GM12874 (cell line): Measurements from ENCODE around the gene PNPO.
A peak's percentile ranks its signal among the peaks of the same experiment; 100 is the strongest.

ENCODE experiments used
- CTCF ChIP-seq: IDR thresholded peaks from 2 replicates; pipeline ENCODE4 v1.5.1; 2011; ENCODE audit warnings: low read depth, mild to moderate bottlenecking, control low read depth, low read length, moderate library complexity; ENCODE audit not compliant: insufficient read depth

The PNPO gene

DNA sequence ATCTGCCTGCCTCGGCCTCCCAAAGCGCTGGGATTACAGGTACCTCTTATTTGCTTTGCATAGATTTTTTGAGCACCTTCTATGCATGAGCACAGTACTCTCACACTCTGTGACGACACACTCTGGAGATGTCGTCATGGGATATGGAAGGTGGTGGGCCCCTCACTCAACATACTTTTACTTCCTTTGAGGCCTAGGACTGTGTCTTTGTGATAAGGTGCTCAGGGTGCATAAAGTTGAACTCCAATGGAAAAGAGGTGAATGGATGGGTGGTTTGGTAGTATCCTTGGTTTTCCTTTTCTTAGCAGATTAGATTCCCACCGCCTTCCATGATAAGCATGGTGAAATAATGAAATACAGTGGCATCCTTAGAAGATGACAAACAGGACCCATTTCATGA, 23.5 kb downstream of the PNPO start:
- TF ChIP-seq CTCF = no peak

- no peak for TF ChIP-seq CTCF
Observed at GRCh38 chr17:47966079-47966519, 24.7 kb downstream of the PNPO start.

GRCh38 chr17:47967607-47968252, 26.4 kb downstream of the PNPO start:
- TF ChIP-seq CTCF = no peak

DNA sequence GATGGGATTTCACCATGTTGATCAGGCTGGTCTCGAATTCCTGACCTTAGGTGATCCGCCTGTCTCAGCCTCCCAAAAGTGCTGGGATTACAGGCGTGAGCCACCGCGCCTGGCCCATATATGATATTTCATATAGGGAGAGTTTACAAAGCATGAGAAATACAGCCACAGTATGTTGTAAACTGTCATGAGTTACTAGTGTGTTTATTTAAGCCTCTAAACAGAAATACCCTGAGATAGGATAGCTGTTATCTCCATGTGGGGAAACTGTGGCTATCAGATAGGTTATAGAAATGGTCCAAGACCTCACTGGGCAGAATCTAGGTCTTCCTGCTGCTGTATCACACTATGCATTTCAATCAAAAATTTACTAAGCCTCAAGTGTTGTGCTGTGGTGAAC, 27.5 kb downstream of the PNPO start:
- TF ChIP-seq CTCF = no peak

DNA sequence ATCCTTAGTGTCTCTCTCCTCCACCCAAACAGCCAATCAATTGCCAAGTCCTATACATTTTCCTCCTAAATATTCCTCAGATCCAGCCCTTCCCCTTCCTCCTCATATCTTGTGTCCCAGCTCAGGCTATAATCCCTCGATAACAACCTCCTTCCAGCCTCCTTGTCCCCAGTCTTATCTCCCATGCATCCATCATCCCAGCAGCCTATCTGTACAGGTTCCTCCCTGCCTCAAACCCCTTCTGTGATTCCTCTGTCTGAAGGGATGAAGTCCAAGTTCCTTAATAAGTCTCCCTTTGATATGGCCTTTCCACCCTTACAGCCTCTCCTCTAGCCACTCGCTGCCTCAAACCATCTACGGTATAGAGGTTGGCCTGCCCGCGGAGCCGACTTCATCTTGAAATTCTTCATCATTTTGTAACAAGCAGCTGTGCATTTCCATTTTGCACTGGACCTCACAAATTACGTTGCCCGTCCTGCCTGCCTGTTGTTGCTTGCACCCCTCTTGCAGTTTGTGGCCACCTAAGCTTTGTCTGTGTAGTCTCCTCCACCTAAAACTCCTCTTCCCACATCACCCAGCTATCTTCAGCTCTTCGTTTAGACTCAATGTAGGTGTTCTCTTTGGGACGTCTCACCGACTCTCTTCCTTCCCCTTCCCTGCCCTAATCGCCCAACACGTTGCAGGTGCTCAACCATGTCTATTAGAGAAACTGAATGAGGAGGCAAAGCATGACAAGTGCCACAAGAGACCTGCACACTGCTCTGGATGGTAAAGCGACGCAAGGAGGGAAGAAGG, 28.8 kb downstream of the PNPO start:
- TF ChIP-seq CTCF = no peak

DNA sequence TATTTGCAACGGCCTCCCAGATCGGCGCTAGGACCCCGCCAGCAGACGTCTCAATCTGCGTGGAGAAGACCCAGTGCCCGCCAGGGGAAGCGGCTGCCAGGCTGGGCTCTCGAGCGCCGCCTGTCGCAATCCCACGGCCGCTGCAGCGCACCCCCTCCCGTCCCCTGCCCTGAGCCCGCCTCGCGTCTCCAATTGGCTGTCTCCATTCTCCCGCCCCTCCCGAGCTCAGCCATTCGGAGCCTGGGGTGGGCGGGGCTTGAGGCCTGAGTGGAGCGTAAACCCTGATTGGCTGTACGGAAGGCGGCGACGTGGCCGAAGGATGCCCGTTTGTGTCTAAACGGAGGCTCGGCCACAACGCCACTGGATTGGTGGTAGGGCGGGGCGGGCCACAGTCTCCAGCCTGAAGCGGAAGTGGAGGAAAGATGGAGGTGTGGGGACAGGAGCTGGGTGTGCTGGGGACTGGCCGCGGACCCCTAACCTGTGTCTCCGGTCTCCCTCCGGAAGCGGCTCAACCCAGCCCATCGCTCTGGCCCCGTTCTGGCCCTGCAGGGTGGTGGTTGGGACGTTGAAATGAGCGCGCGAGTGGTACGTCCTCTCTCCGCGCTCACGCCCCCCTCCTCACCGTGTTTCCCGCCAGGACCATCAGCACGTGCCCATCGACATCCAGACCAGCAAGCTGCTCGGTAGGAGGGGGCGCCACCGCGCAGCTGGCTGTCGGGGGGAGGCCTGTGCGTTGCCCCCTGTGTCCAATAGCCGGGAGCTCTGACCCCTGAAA, 29.5 kb downstream of the PNPO start, which contains the start of gene CDK5RAP3:
Gene CDK5RAP3 (plus strand): TSS at position 389 of the 775 bp plus-strand sequence. CDS start 34 bp downstream, at position 423.
- TF ChIP-seq CTCF = peak; percentile 99

DNA sequence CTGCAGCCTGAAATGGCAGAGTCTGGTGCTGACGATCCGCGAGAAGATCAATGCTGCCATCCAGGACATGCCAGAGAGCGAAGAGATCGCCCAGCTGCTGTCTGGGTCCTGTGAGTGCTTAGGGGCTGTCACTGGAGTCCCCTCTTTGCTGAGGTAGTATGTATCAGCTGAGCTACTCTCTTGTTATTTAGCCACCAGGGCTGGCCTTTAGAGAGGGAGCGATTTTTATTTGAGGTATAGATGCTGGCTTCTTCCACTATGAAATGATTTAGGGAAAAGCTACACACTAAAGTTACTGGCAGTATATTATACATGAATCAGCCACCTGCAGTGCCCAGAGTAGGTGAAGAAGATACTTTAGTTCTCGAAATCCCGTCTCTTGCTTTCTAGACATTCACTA, 32.2 kb downstream of the PNPO start:
- TF ChIP-seq CTCF = no peak
